Breast epithelium (tissue), 4 donors: Measurements from ENCODE around the gene BIK. TPM values are rescaled to one million over a fixed set of nuclear protein-coding genes. Genes with fewer than 3 reads are reported as not detected.

Experiments
- DNase-seq, 2 donors: peaks; one replicate each; pipeline ENCODE4 v3.0.0-alpha.2; 2019; ENCODE audit warnings: low spot score in 2 of 2
- H3K27ac ChIP-seq, 2 donors: fragments of 200-600 bp; sonication (generic) in 1 of 2; one replicate each; pipeline ENCODE4 v1.5.1; 2016 to 2019; ENCODE audit warnings: mild to moderate bottlenecking in 1 of 2
- H3K27me3 ChIP-seq, 2 donors: fragments of 200-600 bp; sonication (generic) in 1 of 2; one replicate each; pipeline versions ENCODE4 v1.5.1 to v1.6.0; 2017 to 2019; ENCODE audit warnings: control low read depth in 1 of 2, mild to moderate bottlenecking in 1 of 2
- H3K36me3 ChIP-seq: fragments of 200-600 bp; one replicate; pipeline ENCODE4 v1.5.1; 2019
- H3K4me1 ChIP-seq, 2 donors: fragments of 200-600 bp; sonication (generic); one replicate each; pipeline ENCODE4 v1.5.1; 2016 to 2019; ENCODE audit warnings: control low read depth in 1 of 2
- H3K4me3 ChIP-seq, 3 donors: fragments of 200-600 bp; sonication (generic); 1 replicate in 2 of 3; 2 replicates in 1 of 3; pipeline ENCODE4 v1.5.1; 2016 to 2019; ENCODE audit warnings: mild to moderate bottlenecking in 3 of 3, moderate library complexity in 2 of 3
- H3K9me3 ChIP-seq, 2 donors: fragments of 200-600 bp; sonication (generic) in 1 of 2; one replicate each; pipeline ENCODE4 v1.5.1; 2016 to 2019; ENCODE audit warnings: control low read depth in 1 of 2
- CTCF ChIP-seq, 3 donors: fragments of 450-650 bp; IDR thresholded peaks; one replicate each; pipeline ENCODE4 v1.5.1; 2016 to 2017; ENCODE audit warnings: antibody characterized with exemption in 3 of 3, mild to moderate bottlenecking in 3 of 3, moderate library complexity in 3 of 3
- POLR2A ChIP-seq: fragments of 450-650 bp; IDR thresholded peaks from one replicate; pipeline ENCODE4 v1.6.1; 2016; ENCODE audit warnings: antibody characterized with exemption, mild to moderate bottlenecking, moderate library complexity
- POLR2AphosphoS5 ChIP-seq, 3 donors: sonication (generic); formaldehyde crosslinking; IDR thresholded peaks; one replicate each; pipeline ENCODE4 v1.6.1; 2017; ENCODE audit warnings: antibody characterized with exemption in 3 of 3
- intact Hi-C: fragments of 100-400 bp; cut with DNase I; formaldehyde crosslinking; loops from one replicate; pipeline ENCODE4 v1.15.1; 2023; ENCODE audit warnings: low total_unique reads
- total RNA-seq, 3 donors: library from RNA; depleted of rRNA; stranded (reverse); fragments of >200 nt; gene quantifications; one replicate each; pipeline ENCODE4 v1.1.0, GENCODE V29; 2016

The BIK gene
- total RNA-seq, 3 donors from 2014 or later, result 22.6 to 25.0 TPM; not detected in 1

- TF ChIP-seq POLR2A, result no peak
- TF ChIP-seq POLR2AphosphoS5 (IDR thresholded peaks at IDR 0.05), result no peak
- no peak for TF ChIP-seq CTCF (IDR thresholded peaks at IDR 0.05)
- no peaks in the 10 kb centered on the region for H3K9me3 ChIP-seq
- peaks cover 0 to 8% of the 10 kb centered on the region in 2 donors for H3K4me1 ChIP-seq
- no peak for DNase-seq
- H3K27me3 ChIP-seq, result no peaks in the 10 kb centered on the region
- no peak overlapping the region for H3K4me3 ChIP-seq
- intact Hi-C loops, result no loop called here
- no peak overlapping the region for H3K27ac ChIP-seq
- no peaks in the 10 kb centered on the region for H3K36me3 ChIP-seq
Measured at GRCh38 chr22:43129426-43130425, 19.2 kb downstream of the BIK start.

- no peaks in the 10 kb centered on the region for H3K27me3 ChIP-seq
- no peak overlapping the region for H3K27ac ChIP-seq
- no peaks in the 10 kb centered on the region for H3K9me3 ChIP-seq
- no peak for DNase-seq
- TF ChIP-seq CTCF (IDR thresholded peaks at IDR 0.05) (no peak), POLR2AphosphoS5 (IDR thresholded peaks at IDR 0.05) (no peak), POLR2A (no peak)
- intact Hi-C loops, result no loop called here
- no peaks in the 10 kb centered on the region for H3K36me3 ChIP-seq
- H3K4me3 ChIP-seq, result no peak overlapping the region
- peaks cover 0 to 8% of the 10 kb centered on the region in 2 donors for H3K4me1 ChIP-seq
Measured at GRCh38 chr22:43131773-43132501, 21.4 kb downstream of the BIK start.

- Histone ChIP-seq H3K36me3 (no peaks in the 10 kb centered on the region), H3K4me1 (peaks cover 0 to under 1% of the 10 kb centered on the region in 2 donors), H3K27ac (no peak overlapping the region), H3K9me3 (no peaks in the 10 kb centered on the region), H3K4me3 (no peak overlapping the region), H3K27me3 (no peaks in the 10 kb centered on the region)
- intact Hi-C loops, result no loop called here
- DNase-seq, result no peak
- TF ChIP-seq POLR2AphosphoS5 (IDR thresholded peaks at IDR 0.05) (no peak), POLR2A (no peak), CTCF (IDR thresholded peaks at IDR 0.05) (no peak)
Measured at GRCh38 chr22:43133401-43133800, 22.9 kb downstream of the BIK start.

- H3K36me3 ChIP-seq, result no peaks in the 10 kb centered on the region
- H3K9me3 ChIP-seq, result no peaks in the 10 kb centered on the region
- no peak overlapping the region for H3K27ac ChIP-seq
- no peaks in the 10 kb centered on the region for H3K4me1 ChIP-seq
- intact Hi-C loops, result no loop called here
- H3K4me3 ChIP-seq, result no peak overlapping the region
- no peak for DNase-seq
- H3K27me3 ChIP-seq, result no peaks in the 10 kb centered on the region
- no peak for TF ChIP-seq POLR2AphosphoS5 (IDR thresholded peaks at IDR 0.05)
- no peak for TF ChIP-seq POLR2A
- TF ChIP-seq CTCF (IDR thresholded peaks at IDR 0.05), result no peak
Measured at GRCh38 chr22:43134553-43134952, 24.0 kb downstream of the BIK start.

- Histone ChIP-seq H3K9me3 (no peaks in the 10 kb centered on the region), H3K4me3 (no peak overlapping the region), H3K4me1 (no peaks in the 10 kb centered on the region), H3K27ac (no peak overlapping the region), H3K27me3 (no peaks in the 10 kb centered on the region), H3K36me3 (no peaks in the 10 kb centered on the region)
- no peak for DNase-seq
- intact Hi-C loops, result no loop called here
- no peak for TF ChIP-seq CTCF (IDR thresholded peaks at IDR 0.05)
- no peak for TF ChIP-seq POLR2AphosphoS5 (IDR thresholded peaks at IDR 0.05)
- TF ChIP-seq POLR2A, result no peak
Measured at GRCh38 chr22:43135565-43135964, 25.0 kb downstream of the BIK start.
